HG03175 (cell line): ENCODE measurements around the gene TMEM140.
"Not testable (repeated sequence)": the region's sequence is repeated elsewhere in the genome, so short reads cannot be mapped to it uniquely, and the experiment has no call there.

Source experiments
- ATAC-seq: cut with Tn5 transposase; IDR thresholded peaks from one replicate; pipeline ENCODE4 v1.9.1; 2021; ENCODE audit warnings: mild to moderate bottlenecking, moderate library complexity; ENCODE audit not compliant: unreplicated experiment

The TMEM140 gene

DNA sequence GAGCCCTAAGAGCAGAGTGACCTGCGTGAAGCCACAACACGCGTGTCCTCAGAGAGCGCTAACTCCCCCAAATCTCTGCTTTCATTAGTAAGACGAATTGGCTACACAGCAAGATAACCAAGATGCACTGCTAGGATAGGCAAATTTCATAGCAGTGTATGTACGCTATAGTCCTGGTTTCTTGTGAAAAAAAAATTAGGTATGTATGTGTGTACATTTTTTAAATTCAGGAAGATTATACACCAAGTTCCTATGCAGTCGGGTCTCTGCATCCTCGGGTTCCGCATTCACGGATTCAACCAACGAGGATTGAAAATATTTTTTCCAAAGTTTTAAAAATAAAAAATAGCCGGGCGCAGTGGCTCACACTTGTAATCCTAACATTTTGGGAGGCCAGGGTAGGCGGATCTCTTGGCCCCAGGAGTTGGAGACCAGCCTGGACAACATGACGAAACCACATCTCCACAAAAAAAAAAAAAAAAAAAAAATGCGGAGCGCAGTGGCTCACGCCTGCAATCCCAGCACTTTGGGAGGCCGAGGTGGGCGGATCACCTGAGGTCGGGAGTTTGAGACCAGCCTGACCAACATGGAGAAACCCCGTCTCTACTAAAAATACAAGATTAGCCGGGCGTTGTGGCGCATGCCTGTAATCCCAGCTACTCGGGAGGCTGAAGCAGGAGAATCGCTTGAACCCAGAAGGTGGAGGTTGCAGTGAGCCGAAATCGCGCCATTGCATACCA lies 64.2 kb downstream of the TMEM140 start:
- not testable (repeated sequence) for ATAC-seq

DNA sequence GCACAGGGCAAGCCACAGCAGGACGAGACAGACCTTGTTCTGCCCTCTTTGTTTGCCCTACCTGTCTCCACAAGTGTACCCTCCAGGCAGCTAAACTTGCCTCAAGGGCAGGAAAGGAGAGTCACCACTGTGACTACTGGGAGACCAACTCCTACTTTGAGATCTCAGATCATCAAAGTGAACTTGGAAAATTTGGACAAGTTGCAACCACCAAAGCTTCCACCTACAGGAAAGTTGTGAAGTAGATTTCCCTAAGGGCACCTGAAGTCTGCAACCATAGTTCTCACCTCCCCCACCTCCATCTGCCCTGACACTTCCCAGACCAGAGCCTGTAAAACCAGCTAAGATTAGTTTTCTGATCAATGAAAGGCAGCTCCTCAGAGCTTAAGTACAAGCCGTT lies 66.0 kb downstream of the TMEM140 start:
- ATAC-seq: no peak

- ATAC-seq: no peak
Measured at GRCh38 chr7:135215180-135215579, 67.3 kb downstream of the TMEM140 start.

DNA sequence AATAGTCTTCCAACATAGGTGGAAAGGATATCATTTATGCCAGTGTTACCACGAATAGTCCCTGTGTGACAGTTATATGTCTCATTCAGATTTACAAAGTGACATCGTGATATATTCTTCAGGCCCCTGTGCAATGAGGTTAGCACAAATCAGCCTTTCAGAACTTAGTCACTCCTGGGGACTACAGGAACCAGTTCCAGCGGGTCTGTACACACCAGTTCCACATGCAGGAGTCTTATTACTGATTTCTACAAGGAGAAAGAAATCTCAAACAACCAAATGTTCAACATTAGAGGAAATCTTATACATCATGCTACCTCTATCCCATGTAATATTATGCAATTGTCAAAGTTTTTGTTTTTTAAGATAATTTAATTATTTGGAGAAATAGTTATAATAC lies 67.8 kb downstream of the TMEM140 start:
- ATAC-seq: no peak
